Bronchial epithelial cell (primary cell): Measurements from ENCODE around the gene CCDC88C. TPM values are rescaled to one million over a fixed set of nuclear protein-coding genes. Genes with fewer than 3 reads are reported as not detected.
"Not testable (repeated sequence)": the region's sequence is repeated elsewhere in the genome, so short reads cannot be mapped to it uniquely, and the experiment has no call there.

Source experiments
- DNase-seq: peaks from one replicate; pipeline ENCODE4 v3.0.0-alpha.2; 2010; ENCODE audit warnings: low read depth
- FAIRE-seq: peaks from 2 replicates; lab custom pipeline; 2011; peaks lifted over from hg19 to GRCh38; lab: Jason Lieb, UNC
- H3K27me3 ChIP-seq: 2 replicates; pipeline ENCODE4 v1.5.1; 2011; ENCODE audit warnings: low read length; ENCODE audit not compliant: control insufficient read depth, insufficient read depth
- H3K36me3 ChIP-seq: 2 replicates; pipeline ENCODE4 v1.5.1; 2011; ENCODE audit warnings: low read length; ENCODE audit not compliant: control insufficient read depth, insufficient read depth
- H3K4me3 ChIP-seq: 2 replicates; pipeline ENCODE4 v1.5.1; 2011; ENCODE audit warnings: mild to moderate bottlenecking, low read depth, low read length, control low read depth
- CTCF ChIP-seq: IDR thresholded peaks from 2 replicates; pipeline ENCODE4 v1.5.1; 2011; ENCODE audit warnings: mild to moderate bottlenecking, moderate library complexity, low read length, control low read depth, inconsistent platforms; ENCODE audit not compliant: insufficient read depth, severe bottlenecking
- total RNA-seq: library from RNA; depleted of rRNA; stranded (reverse); fragments of >200 nt; gene quantifications from 2 replicates; pipeline ENCODE4 v1.2.1, GENCODE V29; 2014

CCDC88C gene
- total RNA-seq, 1 donor from 2014 or later, result 21.3 TPM

GRCh38 chr14:91228112-91229004 is 189.3 kb downstream of the CCDC88C start:
- TF ChIP-seq CTCF, result no peak
- Histone ChIP-seq H3K27me3 (no peaks in the 10 kb centered on the region), H3K4me3 (no peak overlapping the region), H3K36me3 (peaks cover 1% of the 10 kb centered on the region)
- FAIRE-seq (peak; percentile 94), DNase-seq (peak; percentile 96)

GRCh38 chr14:91227183-91227628 is 190.4 kb downstream of the CCDC88C start:
- no peak overlapping the region for H3K4me3 ChIP-seq
- peaks cover 1% of the 10 kb centered on the region for H3K36me3 ChIP-seq
- no peak for FAIRE-seq
- no peak for DNase-seq
- H3K27me3 ChIP-seq, result no peaks in the 10 kb centered on the region
- TF ChIP-seq CTCF, result no peak

GRCh38 chr14:91226360-91226759 is 191.3 kb downstream of the CCDC88C start:
- not testable (repeated sequence) for H3K36me3 ChIP-seq, FAIRE-seq, H3K4me3 ChIP-seq, DNase-seq, H3K27me3 ChIP-seq

- no peak for TF ChIP-seq CTCF
- H3K4me3 ChIP-seq, result no peak overlapping the region
- H3K36me3 ChIP-seq, result peaks cover 1% of the 10 kb centered on the region
- FAIRE-seq, result no peak
- H3K27me3 ChIP-seq, result no peaks in the 10 kb centered on the region
- peak; percentile 76 for DNase-seq
These were observed 192.6 kb downstream of the CCDC88C start for GRCh38 chr14:91225025-91225424.

GRCh38 chr14:91223028-91223783 is 194.4 kb downstream of the CCDC88C start:
- Histone ChIP-seq H3K36me3 (peaks cover 1% of the 10 kb centered on the region), H3K27me3 (no peaks in the 10 kb centered on the region), H3K4me3 (no peak overlapping the region)
- TF ChIP-seq CTCF, result no peak
- DNase-seq, result peak; percentile 19
- peak; percentile 52 for FAIRE-seq

Other genes starting within 250 kb of the CCDC88C start
- 0.77 and 1.8 TPM in 2 replicates for gene GPR68, start 173.1 kb downstream of the CCDC88C start, total RNA-seq
- gene PPP4R3A, start 92.5 kb upstream of the CCDC88C start, total RNA-seq, result 110 and 119 TPM in 2 replicates